GM19099 (cell line): ENCODE data around the gene CELA2A.

Experiments used
- POLR2A ChIP-seq: IDR thresholded peaks from 3 replicates; pipeline ENCODE4 v1.6.1; 2011; ENCODE audit warnings: low read depth; ENCODE audit not compliant: insufficient read length; ENCODE audit errors: extremely low read depth

CELA2A gene

GRCh38 chr1:15456313-15456954 lies at the start of gene CELA2A:
Gene CELA2A, plus strand, starts transcription at chr1:15456732. Its CDS starts 22 bp downstream, at chr1:15456754.
- TF ChIP-seq POLR2A, result no peak

GRCh38 chr1:15407580-15407979 lies 49.0 kb upstream of the CELA2A start:
- TF ChIP-seq POLR2A, result no peak

- TF ChIP-seq POLR2A, result no peak
These were observed 47.6 kb upstream of the CELA2A start for GRCh38 chr1:15408890-15409387.

- peak; percentile 91 for TF ChIP-seq POLR2A
These were observed 46.9 kb upstream of the CELA2A start, which contains the start of gene EFHD2 for GRCh38 chr1:15409388-15410222. Gene EFHD2, plus strand, starts transcription at chr1:15409888. Its CDS starts 84 bp downstream, at chr1:15409972.

- no peak for TF ChIP-seq POLR2A
These were observed 46.2 kb upstream of the CELA2A start for GRCh38 chr1:15410223-15410883.

- no peak for TF ChIP-seq POLR2A
These were observed 45.7 kb upstream of the CELA2A start for GRCh38 chr1:15410884-15411245.

GRCh38 chr1:15411593-15412137 lies 44.9 kb upstream of the CELA2A start:
- TF ChIP-seq POLR2A, result no peak

- no peak for TF ChIP-seq POLR2A
These were observed 44.2 kb upstream of the CELA2A start for GRCh38 chr1:15412175-15412800.

GRCh38 chr1:15412843-15413242 lies 43.7 kb upstream of the CELA2A start:
- no peak for TF ChIP-seq POLR2A

GRCh38 chr1:15413563-15414444 lies 42.7 kb upstream of the CELA2A start:
- no peak for TF ChIP-seq POLR2A

- TF ChIP-seq POLR2A, result no peak
These were observed 42.0 kb upstream of the CELA2A start for GRCh38 chr1:15414445-15414983.

- TF ChIP-seq POLR2A, result no peak
These were observed 39.2 kb upstream of the CELA2A start for GRCh38 chr1:15417059-15417934.

- TF ChIP-seq POLR2A, result no peak
These were observed 37.6 kb upstream of the CELA2A start for GRCh38 chr1:15418806-15419515.
